GM23338 (cell line): Measurements from ENCODE around the gene STXBP5. TPM values are rescaled to one million over a fixed set of nuclear protein-coding genes. Genes with fewer than 3 reads are reported as not detected.

Experiments used
- ATAC-seq: fragments of 200-7000 bp; cut with Tn5 transposase; 3 replicates; pipeline ENCODE4 v1.9.1; 2020
- DNase-seq: peaks from one replicate; pipeline ENCODE4 v3.0.0-alpha.2; 2015; ENCODE audit warnings: low spot score
- H2AFZ ChIP-seq: fragments of 200-600 bp; sonication (generic); 2 replicates; pipeline ENCODE4 v1.8.0; 2016; ENCODE audit warnings: antibody characterized with exemption, mild to moderate bottlenecking, moderate library complexity
- H3F3A ChIP-seq: fragments of 200-600 bp; sonication (generic); replicated peaks from 2 replicates; pipeline ENCODE4 v1.8.0; 2017; ENCODE audit warnings: antibody characterized with exemption, mixed run types, low read depth
- H3K27ac ChIP-seq: fragments of 200-600 bp; sonication (generic); 2 replicates; pipeline ENCODE4 v1.6.1; 2016; ENCODE audit warnings: low read depth
- H3K27me3 ChIP-seq: fragments of 200-600 bp; sonication (generic); 2 replicates; pipeline ENCODE4 v1.8.0; 2016; ENCODE audit warnings: mild to moderate bottlenecking, mixed run types, moderate library complexity; ENCODE audit not compliant: insufficient read depth
- H3K36me3 ChIP-seq: fragments of 200-600 bp; sonication (generic); 2 replicates; pipeline ENCODE4 v1.8.0; 2016; ENCODE audit warnings: mild to moderate bottlenecking; ENCODE audit not compliant: insufficient read depth
- H3K4me1 ChIP-seq: fragments of 200-600 bp; sonication (generic); 2 replicates; pipeline ENCODE4 v1.8.0; 2016; ENCODE audit warnings: mild to moderate bottlenecking, moderate library complexity; ENCODE audit not compliant: insufficient read depth
- H3K4me2 ChIP-seq: fragments of 200-600 bp; sonication (generic); 2 replicates; pipeline ENCODE4 v1.7.1; 2017; ENCODE audit warnings: mixed run types
- H3K4me3 ChIP-seq: fragments of 200-600 bp; sonication (generic); 2 replicates; pipeline ENCODE4 v1.6.1; 2016; ENCODE audit warnings: mixed run types
- H3K79me2 ChIP-seq: fragments of 200-600 bp; sonication (generic); replicated peaks from 2 replicates; pipeline ENCODE4 v1.8.0; 2017; ENCODE audit warnings: mild to moderate bottlenecking; ENCODE audit not compliant: insufficient read depth
- H3K9me2 ChIP-seq: fragments of 200-600 bp; sonication (generic); 2 replicates; pipeline ENCODE4 v1.8.0; 2017; ENCODE audit not compliant: insufficient read depth
- H4K20me1 ChIP-seq: fragments of 200-600 bp; sonication (generic); replicated peaks from 2 replicates; pipeline ENCODE4 v1.8.0; 2017; ENCODE audit warnings: mild to moderate bottlenecking; ENCODE audit not compliant: insufficient read depth
- H3K27ac Mint-ChIP-seq: 2 replicates; pipeline ENCODE4 v1.8.0; 2020; ENCODE audit warnings: inconsistent platforms, mild to moderate bottlenecking, moderate library complexity, mixed read lengths
- H3K27me3 Mint-ChIP-seq: 3 replicates; pipeline ENCODE4 v1.8.0; 2022; ENCODE audit warnings: low read depth, mild to moderate bottlenecking, moderate library complexity, mixed read lengths, inconsistent platforms; ENCODE audit not compliant: insufficient read depth, poor library complexity
- H3K36me3 Mint-ChIP-seq: 3 replicates; pipeline ENCODE4 v1.8.0; 2021; ENCODE audit warnings: low read depth, mild to moderate bottlenecking, inconsistent platforms, moderate library complexity, mixed read lengths
- H3K4me1 Mint-ChIP-seq: 3 replicates; pipeline ENCODE4 v1.8.0; 2020; ENCODE audit warnings: mild to moderate bottlenecking, inconsistent platforms, mixed read lengths
- H3K4me3 Mint-ChIP-seq: 3 replicates; pipeline ENCODE4 v1.8.0; 2021; ENCODE audit warnings: moderate library complexity, mild to moderate bottlenecking, inconsistent platforms, mixed read lengths
- H3K9me3 Mint-ChIP-seq: 3 replicates; pipeline ENCODE4 v1.8.0; 2020; ENCODE audit warnings: moderate library complexity, mild to moderate bottlenecking, inconsistent platforms, mixed read lengths
- EZH2 ChIP-seq: fragments of 200-600 bp; sonication (generic); IDR thresholded peaks from one replicate; pipeline ENCODE4 v1.8.0; 2017; ENCODE audit warnings: antibody characterized with exemption, mild to moderate bottlenecking, low read depth; ENCODE audit not compliant: unreplicated experiment
- POLR2AphosphoS5 ChIP-seq: IDR thresholded peaks from 2 replicates; pipeline ENCODE4 v1.6.1; 2016; ENCODE audit warnings: antibody characterized with exemption, low read depth
- STAT1 ChIP-seq: IDR thresholded peaks from one replicate; pipeline ENCODE4 v1.6.1; 2016; ENCODE audit warnings: antibody characterized with exemption; ENCODE audit not compliant: unreplicated experiment
- ZNF114 ChIP-seq: fragments of 250-450 bp; sonication (Bioruptor Pico); IDR thresholded peaks from 2 replicates; pipeline ENCODE4 v1.5.0; 2020; ENCODE audit warnings: mild to moderate bottlenecking, moderate library complexity
- polyA plus RNA-seq: library from polyadenylated mRNA; unstranded; fragments of >200 nt; fragmentation: Nextera tagmentation; extraction: Ambion mirVana; gene quantifications from 2 replicates; pipeline ENCODE4 v1.2.1, GENCODE V29; 2016
- total RNA-seq: library from RNA; depleted of rRNA; stranded (reverse); fragments of >200 nt; shearing (Covaris generic); gene quantifications from 2 replicates; pipeline ENCODE4 v1.2.3, GENCODE V29; 2014
- TF ChIP-seq, protein P1 (sequence below): IDR thresholded peaks from 2 replicates; pipeline ENCODE4 v1.6.1; 2016; ENCODE audit warnings: antibody characterized with exemption
- TF ChIP-seq, protein P2 (sequence below): fragments of 250-450 bp; sonication (Bioruptor Pico); IDR thresholded peaks from 2 replicates; pipeline ENCODE4 v1.5.0; 2020; ENCODE audit warnings: mild to moderate bottlenecking, moderate library complexity
- TF ChIP-seq, protein P3 (sequence below), 2 experiments: fragments of 200-600 bp in 1 of 2; sonication (generic) in 1 of 2; conservative IDR thresholded peaks; 2 replicates each; pipeline versions ENCODE4 v1.5.1 to v1.6.1; 2016 to 2017; ENCODE audit warnings: antibody characterized with exemption in 2 of 2, low read depth in 2 of 2, mild to moderate bottlenecking in 2 of 2, moderate library complexity in 1 of 2

Gene STXBP5
- total and polyA plus RNA-seq, 2 experiments from 2014 or later, result 3.9 to 17.8 TPM

DNA sequence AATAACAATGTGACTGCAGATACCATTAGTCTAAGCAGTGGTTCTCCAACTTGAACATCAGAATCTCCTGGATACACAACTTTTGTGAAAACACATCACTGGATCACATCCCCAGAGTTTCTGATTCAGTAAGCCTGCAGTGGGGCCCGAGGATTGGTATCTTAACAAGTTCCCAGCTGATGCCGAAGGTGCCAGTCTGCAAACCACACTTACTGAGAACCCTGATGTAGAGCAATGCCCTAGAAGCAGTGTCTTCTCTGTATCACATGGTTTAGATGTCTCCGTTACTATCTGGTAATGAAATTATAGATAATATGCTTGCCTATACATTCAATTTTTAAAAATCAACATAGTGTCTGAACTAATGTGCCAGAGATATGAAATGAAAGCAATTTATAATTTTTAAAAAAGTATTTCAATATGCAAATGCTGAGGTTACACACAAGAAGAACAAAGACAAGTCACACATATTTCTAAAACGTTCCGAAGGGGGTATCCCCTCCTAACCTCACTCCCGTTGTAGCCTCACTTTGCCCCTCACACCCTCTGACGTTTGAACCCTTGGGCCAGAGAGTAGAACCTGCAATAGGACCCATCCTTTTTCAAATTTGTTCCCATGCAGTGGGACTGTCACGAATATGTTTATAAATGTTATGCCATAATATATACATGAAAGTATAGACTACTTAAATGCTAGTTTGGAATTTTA is 188.9 kb downstream of the STXBP5 start:
- H3K4me1 ChIP-seq, result no peaks in the 10 kb centered on the region
- Mint-ChIP-seq H3K4me1 (no peaks in the 10 kb centered on the region), H3K36me3 (no peaks in the 10 kb centered on the region), H3K27me3 (no peaks in the 10 kb centered on the region), H3K4me3 (no peak overlapping the region), H3K9me3 (no peaks in the 10 kb centered on the region), H3K27ac (no peak overlapping the region)
- H3K4me3 ChIP-seq, result no peak overlapping the region
- no peak for ATAC-seq
- no peaks in the 10 kb centered on the region for H3K79me2 ChIP-seq
- no peaks in the 10 kb centered on the region for H3K9me2 ChIP-seq
- TF ChIP-seq, protein P1, sequence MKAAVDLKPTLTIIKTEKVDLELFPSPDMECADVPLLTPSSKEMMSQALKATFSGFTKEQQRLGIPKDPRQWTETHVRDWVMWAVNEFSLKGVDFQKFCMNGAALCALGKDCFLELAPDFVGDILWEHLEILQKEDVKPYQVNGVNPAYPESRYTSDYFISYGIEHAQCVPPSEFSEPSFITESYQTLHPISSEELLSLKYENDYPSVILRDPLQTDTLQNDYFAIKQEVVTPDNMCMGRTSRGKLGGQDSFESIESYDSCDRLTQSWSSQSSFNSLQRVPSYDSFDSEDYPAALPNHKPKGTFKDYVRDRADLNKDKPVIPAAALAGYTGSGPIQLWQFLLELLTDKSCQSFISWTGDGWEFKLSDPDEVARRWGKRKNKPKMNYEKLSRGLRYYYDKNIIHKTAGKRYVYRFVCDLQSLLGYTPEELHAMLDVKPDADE, result no peak
- TF ChIP-seq, protein P2, sequence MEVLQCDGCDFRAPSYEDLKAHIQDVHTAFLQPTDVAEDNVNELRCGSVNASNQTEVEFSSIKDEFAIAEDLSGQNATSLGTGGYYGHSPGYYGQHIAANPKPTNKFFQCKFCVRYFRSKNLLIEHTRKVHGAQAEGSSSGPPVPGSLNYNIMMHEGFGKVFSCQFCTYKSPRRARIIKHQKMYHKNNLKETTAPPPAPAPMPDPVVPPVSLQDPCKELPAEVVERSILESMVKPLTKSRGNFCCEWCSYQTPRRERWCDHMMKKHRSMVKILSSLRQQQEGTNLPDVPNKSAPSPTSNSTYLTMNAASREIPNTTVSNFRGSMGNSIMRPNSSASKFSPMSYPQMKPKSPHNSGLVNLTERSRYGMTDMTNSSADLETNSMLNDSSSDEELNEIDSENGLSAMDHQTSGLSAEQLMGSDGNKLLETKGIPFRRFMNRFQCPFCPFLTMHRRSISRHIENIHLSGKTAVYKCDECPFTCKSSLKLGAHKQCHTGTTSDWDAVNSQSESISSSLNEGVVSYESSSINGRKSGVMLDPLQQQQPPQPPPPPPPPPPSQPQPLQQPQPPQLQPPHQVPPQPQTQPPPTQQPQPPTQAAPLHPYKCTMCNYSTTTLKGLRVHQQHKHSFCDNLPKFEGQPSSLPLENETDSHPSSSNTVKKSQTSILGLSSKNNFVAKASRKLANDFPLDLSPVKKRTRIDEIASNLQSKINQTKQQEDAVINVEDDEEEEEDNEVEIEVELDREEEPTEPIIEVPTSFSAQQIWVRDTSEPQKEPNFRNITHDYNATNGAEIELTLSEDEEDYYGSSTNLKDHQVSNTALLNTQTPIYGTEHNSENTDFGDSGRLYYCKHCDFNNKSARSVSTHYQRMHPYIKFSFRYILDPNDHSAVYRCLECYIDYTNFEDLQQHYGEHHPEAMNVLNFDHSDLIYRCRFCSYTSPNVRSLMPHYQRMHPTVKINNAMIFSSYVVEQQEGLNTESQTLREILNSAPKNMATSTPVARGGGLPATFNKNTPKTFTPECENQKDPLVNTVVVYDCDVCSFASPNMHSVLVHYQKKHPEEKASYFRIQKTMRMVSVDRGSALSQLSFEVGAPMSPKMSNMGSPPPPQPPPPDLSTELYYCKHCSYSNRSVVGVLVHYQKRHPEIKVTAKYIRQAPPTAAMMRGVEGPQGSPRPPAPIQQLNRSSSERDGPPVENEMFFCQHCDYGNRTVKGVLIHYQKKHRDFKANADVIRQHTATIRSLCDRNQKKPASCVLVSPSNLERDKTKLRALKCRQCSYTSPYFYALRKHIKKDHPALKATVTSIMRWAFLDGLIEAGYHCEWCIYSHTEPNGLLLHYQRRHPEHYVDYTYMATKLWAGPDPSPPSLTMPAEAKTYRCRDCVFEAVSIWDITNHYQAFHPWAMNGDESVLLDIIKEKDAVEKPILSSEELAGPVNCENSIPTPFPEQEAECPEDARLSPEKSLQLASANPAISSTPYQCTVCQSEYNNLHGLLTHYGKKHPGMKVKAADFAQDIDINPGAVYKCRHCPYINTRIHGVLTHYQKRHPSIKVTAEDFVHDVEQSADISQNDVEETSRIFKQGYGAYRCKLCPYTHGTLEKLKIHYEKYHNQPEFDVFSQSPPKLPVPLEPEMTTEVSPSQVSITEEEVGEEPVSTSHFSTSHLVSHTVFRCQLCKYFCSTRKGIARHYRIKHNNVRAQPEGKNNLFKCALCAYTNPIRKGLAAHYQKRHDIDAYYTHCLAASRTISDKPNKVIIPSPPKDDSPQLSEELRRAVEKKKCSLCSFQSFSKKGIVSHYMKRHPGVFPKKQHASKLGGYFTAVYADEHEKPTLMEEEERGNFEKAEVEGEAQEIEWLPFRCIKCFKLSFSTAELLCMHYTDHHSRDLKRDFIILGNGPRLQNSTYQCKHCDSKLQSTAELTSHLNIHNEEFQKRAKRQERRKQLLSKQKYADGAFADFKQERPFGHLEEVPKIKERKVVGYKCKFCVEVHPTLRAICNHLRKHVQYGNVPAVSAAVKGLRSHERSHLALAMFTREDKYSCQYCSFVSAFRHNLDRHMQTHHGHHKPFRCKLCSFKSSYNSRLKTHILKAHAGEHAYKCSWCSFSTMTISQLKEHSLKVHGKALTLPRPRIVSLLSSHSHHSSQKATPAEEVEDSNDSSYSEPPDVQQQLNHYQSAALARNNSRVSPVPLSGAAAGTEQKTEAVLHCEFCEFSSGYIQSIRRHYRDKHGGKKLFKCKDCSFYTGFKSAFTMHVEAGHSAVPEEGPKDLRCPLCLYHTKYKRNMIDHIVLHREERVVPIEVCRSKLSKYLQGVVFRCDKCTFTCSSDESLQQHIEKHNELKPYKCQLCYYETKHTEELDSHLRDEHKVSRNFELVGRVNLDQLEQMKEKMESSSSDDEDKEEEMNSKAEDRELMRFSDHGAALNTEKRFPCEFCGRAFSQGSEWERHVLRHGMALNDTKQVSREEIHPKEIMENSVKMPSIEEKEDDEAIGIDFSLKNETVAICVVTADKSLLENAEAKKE (CRISPR knock-in tag), result no peak
- TF ChIP-seq EZH2 (no peak), ZNF114 (CRISPR knock-in tag) (no peak), STAT1 (no peak), POLR2AphosphoS5 (no peak)
- TF ChIP-seq, protein P3, sequence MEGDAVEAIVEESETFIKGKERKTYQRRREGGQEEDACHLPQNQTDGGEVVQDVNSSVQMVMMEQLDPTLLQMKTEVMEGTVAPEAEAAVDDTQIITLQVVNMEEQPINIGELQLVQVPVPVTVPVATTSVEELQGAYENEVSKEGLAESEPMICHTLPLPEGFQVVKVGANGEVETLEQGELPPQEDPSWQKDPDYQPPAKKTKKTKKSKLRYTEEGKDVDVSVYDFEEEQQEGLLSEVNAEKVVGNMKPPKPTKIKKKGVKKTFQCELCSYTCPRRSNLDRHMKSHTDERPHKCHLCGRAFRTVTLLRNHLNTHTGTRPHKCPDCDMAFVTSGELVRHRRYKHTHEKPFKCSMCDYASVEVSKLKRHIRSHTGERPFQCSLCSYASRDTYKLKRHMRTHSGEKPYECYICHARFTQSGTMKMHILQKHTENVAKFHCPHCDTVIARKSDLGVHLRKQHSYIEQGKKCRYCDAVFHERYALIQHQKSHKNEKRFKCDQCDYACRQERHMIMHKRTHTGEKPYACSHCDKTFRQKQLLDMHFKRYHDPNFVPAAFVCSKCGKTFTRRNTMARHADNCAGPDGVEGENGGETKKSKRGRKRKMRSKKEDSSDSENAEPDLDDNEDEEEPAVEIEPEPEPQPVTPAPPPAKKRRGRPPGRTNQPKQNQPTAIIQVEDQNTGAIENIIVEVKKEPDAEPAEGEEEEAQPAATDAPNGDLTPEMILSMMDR (conservative IDR thresholded peaks at IDR 0.05; ENCODE audit: low read depth in 2 of 2), result no peak
- no peak for DNase-seq
- H3K4me2 ChIP-seq, result no peak overlapping the region
- H4K20me1 ChIP-seq, result no peaks in the 10 kb centered on the region
- no peaks in the 10 kb centered on the region for H3K36me3 ChIP-seq
- no peaks in the 10 kb centered on the region for H3F3A ChIP-seq
- H3K27ac ChIP-seq, result no peak overlapping the region
- no peak overlapping the region for H2AFZ ChIP-seq
- H3K27me3 ChIP-seq, result no peaks in the 10 kb centered on the region
